ENCODE data around the gene FIGN. TPM values are rescaled to one million over a fixed set of nuclear protein-coding genes. Genes with fewer than 3 reads are reported as not detected.

Gene FIGN
- total and polyA plus RNA-seq, 9 of the 15 experiments (the other 6 are each of a cell fraction or from before 2014, with no cell fraction given) = 0.02 TPM; not detected in 8

GRCh38 chr2:163733956-163734355 is 1.9 kb downstream of the FIGN start (continued):
- TF ChIP-seq MGA (IDR thresholded peaks at IDR 0.05) (no peak), ZNF584 (CRISPR knock-in tag; IDR thresholded peaks at IDR 0.05; ENCODE audit: low read depth) (no peak), SMARCA4 (IDR thresholded peaks at IDR 0.05) (no peak), BACH1 (tag; IDR thresholded peaks at IDR 0.05) (no peak)

Data from K562 (cell line).